ENCODE measurements around the gene ERC2. TPM values are rescaled to one million over a fixed set of nuclear protein-coding genes. Genes with fewer than 3 reads are reported as not detected.

ERC2 gene
- polyA plus RNA-seq, 3 donors, result 2.6 to 4.0 (median 3.7) TPM

DNA sequence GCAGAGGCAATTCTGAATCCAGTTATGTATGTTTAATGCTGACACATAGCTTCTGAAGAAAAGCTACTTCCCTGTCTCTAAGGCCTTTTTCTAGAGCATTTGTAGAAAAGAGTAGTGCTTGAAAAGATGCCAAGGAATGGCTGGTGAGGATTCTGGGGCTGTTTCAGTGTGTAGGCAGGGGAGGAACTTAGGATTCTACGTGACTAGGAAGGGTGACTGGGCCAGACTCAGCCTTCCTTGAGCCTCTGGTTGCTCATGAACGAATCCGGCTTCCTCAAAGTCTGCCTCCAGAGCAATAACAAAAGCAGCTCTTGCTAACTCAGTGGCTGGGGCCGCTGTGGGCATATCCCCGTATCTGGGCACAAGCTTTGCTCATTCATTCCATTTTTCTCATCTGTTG, 876.4 kb downstream of the ERC2 start:
- DNase-seq, result no peak

- DNase-seq, result no peak
Measured at GRCh38 chr3:55588146-55588765, 880.0 kb downstream of the ERC2 start.

- no peak for DNase-seq
Measured at GRCh38 chr3:55585856-55586255, 882.4 kb downstream of the ERC2 start.

DNA sequence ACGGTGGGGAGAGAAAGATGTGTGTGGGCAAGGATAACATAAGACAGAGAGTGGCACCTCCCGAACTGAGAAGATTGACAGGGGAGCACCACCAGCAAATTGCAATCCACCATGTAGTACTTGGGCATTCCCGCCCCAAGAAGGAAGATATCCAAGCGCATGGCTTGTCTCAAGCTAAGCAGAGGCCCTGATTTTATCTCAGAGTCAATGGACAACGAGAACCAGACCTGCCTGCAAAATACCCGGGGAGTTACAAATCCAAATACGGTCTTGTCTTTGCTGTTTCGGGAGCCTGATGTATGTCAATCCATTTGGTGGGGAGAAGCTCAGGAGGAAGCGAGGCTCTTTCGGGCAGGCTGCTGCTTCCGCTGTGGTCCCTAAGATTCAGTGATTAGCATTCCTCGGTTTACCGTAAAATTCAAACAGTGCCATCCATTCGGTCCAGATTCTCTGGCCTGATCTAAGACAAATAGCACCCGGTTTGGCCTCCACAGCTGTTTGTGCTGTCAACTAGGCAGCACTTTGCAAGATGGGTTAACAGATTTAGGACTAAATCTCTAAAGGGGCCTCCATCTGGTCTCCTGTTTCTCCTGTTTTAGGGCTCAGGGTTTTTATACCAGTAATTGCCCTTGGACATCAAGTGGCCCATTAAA, 883.4 kb downstream of the ERC2 start:
- no peak for DNase-seq

DNA sequence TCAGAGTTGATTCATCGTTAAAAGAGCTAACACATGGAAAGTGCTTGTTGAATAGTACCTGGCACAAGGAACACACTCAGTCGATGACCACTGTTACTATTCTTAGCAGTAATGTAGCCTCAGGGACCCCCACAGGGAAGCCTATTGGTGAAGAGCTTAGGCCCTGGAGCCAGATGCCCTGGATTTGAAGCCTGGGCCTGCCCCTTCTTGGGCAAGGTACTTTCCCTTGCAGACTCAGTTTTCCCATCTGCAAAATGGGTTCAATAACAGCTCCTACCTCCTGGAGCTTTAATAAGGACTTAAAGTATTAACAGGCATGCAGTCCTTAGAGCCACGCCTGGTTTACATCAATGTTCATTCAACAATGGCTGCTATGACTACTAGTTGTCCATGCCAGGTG, 884.2 kb downstream of the ERC2 start:
- no peak for DNase-seq

- no peak for DNase-seq
Measured at GRCh38 chr3:55583475-55583874, 884.8 kb downstream of the ERC2 start.

DNA sequence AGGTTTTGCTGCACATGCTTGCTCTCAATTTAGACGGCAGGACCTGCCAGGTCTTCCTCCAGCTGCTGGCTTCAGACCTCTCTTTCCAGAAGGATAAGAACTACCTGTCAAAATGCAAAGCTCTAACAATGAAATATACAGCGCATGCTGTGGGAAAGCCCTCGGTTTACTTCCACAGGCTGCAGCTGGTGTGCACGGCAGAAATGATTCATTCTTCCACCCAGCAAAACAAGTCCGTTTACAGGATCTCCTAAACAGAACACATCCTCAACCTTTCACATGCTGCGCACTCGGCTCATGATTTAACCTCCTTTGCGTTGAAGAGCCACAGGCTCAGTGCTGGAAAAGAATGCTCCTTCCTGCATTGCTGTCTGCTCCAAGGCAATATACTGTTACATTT, 888.8 kb downstream of the ERC2 start:
- DNase-seq, result peak; percentile 71

DNA sequence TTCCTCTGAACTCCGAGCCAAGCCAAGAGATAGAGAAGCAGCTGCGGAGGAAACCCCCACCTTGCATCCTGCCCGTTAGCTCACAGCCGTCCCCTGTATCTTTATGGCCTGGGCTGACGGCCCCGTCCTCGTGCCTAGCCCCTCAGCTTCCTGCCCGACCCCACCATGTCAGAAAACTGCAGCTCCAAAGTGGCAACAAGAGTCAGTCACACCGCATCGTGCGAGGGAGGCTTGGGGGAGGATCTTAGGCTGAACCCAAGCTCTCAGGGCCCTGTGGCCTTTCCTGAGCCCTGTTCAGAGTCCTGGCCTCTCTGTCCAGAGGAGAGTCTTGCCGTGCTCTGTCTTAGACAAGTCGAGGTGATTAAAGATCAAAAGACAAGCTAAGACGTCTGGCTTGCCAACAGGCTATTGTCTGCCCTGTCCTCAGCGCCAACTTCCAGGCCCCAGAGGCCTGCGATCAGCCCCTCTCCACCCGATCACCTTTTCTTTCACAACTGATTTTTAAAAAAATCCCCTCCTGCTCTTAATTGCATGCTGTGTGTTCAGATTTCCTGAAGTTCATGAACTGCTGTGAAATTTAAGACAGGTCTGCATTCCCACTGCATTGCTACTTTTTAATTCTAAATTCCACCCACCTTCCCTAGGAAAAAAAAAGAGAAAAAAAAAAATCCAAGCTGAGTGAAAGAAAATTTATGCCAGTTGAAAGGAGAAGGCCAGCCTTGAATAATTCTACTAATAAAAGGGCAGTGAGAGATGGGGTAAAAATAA, 891.5 kb downstream of the ERC2 start:
- no peak for DNase-seq

- DNase-seq, result no peak
Measured at GRCh38 chr3:55574671-55575070, 893.6 kb downstream of the ERC2 start.

GRCh38 chr3:55572816-55573215, 895.5 kb downstream of the ERC2 start:
- DNase-seq, result no peak

GRCh38 chr3:55571913-55572312, 896.4 kb downstream of the ERC2 start:
- DNase-seq, result no peak

GRCh38 chr3:55571216-55571813, 897.0 kb downstream of the ERC2 start:
- DNase-seq, result no peak

- DNase-seq, result no peak
Measured at GRCh38 chr3:55570271-55570711, 898.0 kb downstream of the ERC2 start.

- DNase-seq, result no peak
Measured at GRCh38 chr3:55569033-55569599, 899.2 kb downstream of the ERC2 start.

DNA sequence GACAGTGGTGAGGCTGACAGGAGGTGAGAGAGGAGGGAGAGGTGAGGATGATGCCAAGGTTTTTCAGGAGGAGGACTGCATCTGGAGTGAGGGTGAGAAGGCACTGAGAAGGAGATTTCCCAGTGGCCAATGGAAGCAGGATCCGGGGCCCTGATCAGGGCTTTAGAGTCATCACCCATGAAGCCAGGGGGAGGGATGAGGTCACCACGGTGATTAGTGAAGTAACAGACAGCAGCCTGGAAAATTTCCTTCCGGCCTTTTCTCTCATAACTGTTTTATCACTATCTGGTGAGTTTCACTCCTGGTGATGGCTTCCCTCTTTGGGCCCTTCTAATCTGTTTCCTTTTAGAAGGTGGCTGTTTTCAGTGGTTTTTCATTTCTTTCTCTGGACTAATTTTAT, 900.7 kb downstream of the ERC2 start:
- no peak for DNase-seq

- no peak for DNase-seq
Measured at GRCh38 chr3:55567121-55567520, 901.1 kb downstream of the ERC2 start.

DNA sequence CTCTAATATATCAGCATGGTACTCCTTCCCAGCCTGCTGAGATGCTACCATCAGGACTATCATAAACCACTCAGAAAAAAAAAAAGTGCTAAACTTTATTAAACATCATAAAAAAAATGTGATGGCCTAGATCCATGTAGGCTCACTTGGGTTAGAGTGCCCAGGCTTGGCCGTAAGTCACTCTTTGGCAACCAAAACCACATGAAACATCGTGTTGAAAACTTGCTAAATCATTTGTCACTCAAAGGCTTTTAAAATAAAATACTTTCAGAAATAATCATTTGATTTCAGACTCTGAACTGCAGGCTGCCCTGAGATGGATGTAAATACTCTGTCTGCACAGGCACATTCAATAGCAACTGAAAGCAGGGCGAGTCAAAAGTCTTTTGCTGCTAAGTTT, 902.7 kb downstream of the ERC2 start:
- no peak for DNase-seq

DNA sequence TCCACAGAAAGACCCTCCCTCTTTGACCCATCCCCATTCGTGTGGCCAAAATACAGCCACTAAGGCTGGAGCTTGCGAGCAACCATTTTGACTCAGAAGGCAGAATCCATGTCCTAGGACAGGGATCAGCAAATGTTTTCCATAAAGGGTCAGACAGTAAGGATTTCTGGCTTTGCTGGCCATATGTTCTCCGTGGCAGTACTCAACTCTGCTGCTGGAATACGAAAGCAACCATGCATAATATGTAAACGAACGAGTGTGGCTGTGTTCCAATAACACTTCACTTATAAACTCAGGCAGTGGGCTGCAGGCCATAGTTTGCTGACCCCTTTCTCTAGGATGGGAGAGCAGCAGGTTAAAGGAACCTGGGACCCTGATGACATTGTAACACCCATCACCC, 903.5 kb downstream of the ERC2 start:
- no peak for DNase-seq

DNA sequence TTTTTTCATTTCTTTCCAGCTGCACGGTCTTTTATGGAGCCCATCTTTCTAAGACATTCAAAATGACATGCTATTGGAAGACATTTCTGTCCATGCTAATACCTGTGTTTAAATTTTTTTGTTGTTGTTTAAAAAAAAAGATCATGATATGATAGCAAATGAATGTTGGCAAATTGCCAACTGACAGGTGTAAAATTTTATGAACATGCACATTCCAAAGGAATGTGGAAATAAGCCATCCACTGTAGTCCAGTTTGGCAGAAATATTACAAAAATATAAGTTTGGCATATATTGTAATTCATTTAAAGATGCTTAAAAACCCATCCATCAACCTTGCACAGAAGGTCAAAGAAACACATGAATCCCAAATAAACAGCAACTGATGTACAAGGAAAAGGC, 905.6 kb downstream of the ERC2 start:
- no peak for DNase-seq

DNA sequence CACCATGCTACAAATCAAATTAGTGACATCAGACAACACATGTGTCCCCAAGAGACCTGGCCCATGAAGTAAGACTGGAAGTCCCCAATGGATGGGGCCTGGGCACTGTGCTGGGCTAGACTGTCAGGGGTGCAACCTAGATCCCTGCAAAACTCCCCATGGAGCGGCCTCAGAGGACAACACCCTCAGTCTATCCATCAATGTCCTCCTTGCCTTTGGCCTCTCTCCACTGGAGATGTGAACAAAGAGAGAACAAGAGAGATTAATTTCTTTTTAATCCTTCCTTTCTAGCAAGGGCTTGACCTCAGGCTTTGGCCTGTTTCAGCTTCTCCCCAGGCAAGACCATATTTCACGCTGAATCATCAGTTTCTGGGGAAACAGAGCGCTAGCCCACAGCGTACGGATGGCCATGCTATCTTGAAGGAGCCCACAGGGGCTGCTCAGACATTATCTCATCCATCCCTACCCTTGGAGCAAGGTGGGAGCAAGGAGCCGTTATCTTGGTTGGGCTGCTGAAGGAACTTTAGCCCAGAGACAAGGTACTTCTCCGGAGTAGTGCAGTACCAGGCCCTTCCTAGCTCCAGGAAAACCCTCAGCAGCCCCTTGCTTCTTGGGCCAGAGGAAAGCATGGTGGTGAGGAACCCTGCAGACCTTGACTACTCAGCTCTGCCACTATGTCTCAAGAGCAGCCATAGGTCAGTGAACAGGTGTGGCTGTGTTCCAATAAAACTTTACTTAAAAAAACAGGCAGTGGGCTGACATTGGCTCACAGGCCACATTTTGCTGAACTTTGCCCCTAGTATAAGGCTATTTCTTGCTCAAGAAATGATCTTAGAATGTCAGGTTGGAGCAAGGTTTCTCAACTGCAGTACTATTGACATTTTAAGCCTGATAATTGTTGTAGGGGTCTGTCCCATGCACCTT, 908.5 kb downstream of the ERC2 start:
- DNase-seq, result no peak

- DNase-seq, result no peak
Measured at GRCh38 chr3:55558316-55558715, 910.0 kb downstream of the ERC2 start.

Data from renal pelvis (tissue), 4 donors.